ENCODE measurements around the gene CNP. TPM values are rescaled to one million over a fixed set of nuclear protein-coding genes. Genes with fewer than 3 reads are reported as not detected.

The CNP gene
- total RNA-seq, 1 experiment from 2014 or later, result 51.2 TPM

DNA sequence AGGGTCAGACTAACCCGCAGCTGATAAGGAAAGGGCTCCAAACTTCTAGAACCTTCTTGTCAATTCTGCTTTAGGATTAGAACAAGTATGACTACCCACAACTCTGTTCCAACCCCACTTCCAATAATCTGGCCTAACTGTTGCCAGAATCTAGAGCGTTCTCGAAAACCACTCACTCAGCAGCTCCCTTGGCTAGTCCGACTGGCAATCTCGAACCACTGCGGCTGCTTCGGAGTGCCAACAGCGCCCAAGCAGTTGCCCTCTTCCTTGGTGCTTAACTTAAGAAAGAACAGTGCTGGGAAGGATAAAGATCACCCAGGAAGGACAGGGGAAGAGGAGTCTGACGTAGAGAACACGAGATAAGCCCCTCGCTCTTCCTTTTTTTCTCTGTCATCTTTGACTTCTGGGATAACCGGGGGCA, 49.8 kb downstream of the CNP start:
- ChIA-PET CTCF (no interaction called here), POLR2A (interaction anchor here (0.9 to 1.6 kb wide), 3 partner anchors 12 to 86 kb away, joined by 3 to 5 read pairs (median 3); partner anchors contain the start of gene ODAD4), RAD21 (ENCODE audit: low non-redundant PET in 1 of 2, low total read pairs in 2 of 2, uncharacterized antibody in 2 of 2, unreplicated experiment in 2 of 2) (no interaction called here)
- H3K9ac ChIP-seq (ENCODE audit: low read length), result peak overlapping the region; percentile 100
- DNase-seq (ENCODE audit: low read depth, low spot score) (no peak), ATAC-seq (no peak)
- H3K79me2 ChIP-seq (ENCODE audit: insufficient read depth, low read length), result peaks cover 73% of the 10 kb centered on the region
- H3K9me3 ChIP-seq (ENCODE audit: control insufficient read depth in 1 of 2, insufficient read depth in 1 of 2, low read depth in 1 of 2, low read length in 2 of 2), result no peaks in the 10 kb centered on the region
- H3K9me2 ChIP-seq (ENCODE audit: insufficient read depth), result no peaks in the 10 kb centered on the region
- TF ChIP-seq SRF (IDR thresholded peaks at IDR 0.05; ENCODE audit: low read depth) (no peak), RAD21 (IDR thresholded peaks at IDR 0.05; ENCODE audit: low read depth) (no peak), ZBTB33 (IDR thresholded peaks at IDR 0.05; ENCODE audit: extremely low read depth, insufficient replicate concordance, low read length) (no peak), JUND (IDR thresholded peaks at IDR 0.05) (no peak), EGR1 (IDR thresholded peaks at IDR 0.05; ENCODE audit: low read depth) (no peak), ZFX (IDR thresholded peaks at IDR 0.05) (no peak), EZH2phosphoT487 (IDR thresholded peaks at IDR 0.05; ENCODE audit: borderline replicate concordance) (no peak), TCF7L2 (IDR thresholded peaks at IDR 0.05; ENCODE audit: borderline replicate concordance, extremely low read depth, insufficient read depth, insufficient read length) (no peak), REST (IDR thresholded peaks at IDR 0.05; ENCODE audit: low read depth) (no peak), ELF1 (IDR thresholded peaks at IDR 0.05; ENCODE audit: borderline replicate concordance, low read depth) (no peak), SP1 (IDR thresholded peaks at IDR 0.05; ENCODE audit: low read depth) (no peak), CTCF (IDR thresholded peaks at IDR 0.05 in 2 of 3, conservative IDR thresholded peaks at IDR 0.05 in 1 of 3; ENCODE audit: borderline replicate concordance in 1 of 3, insufficient read depth in 1 of 3, low read depth in 2 of 3, low read length in 2 of 3) (no peak), POLR2AphosphoS5 (IDR thresholded peaks at IDR 0.05; ENCODE audit: low read depth, low read length) (no peak), YY1 (IDR thresholded peaks at IDR 0.05; ENCODE audit: extremely low read depth, insufficient replicate concordance, low read depth, low read length) (no peak)
- H4K20me1 ChIP-seq (ENCODE audit: insufficient read depth), result peaks cover 3% of the 10 kb centered on the region; the same call in 1 of the 2 replicates
- intact Hi-C loops (cut with micrococcal nuclease), result loop anchor here (5.0 kb wide), 1 partner anchor 49 kb away; the partner anchor contains the start of gene CNP
- H3K4me1 ChIP-seq (ENCODE audit: control insufficient read depth in 1 of 2, insufficient read depth in 2 of 2, low read length in 2 of 2), result peaks cover 14 to 35% of the 10 kb centered on the region in 2 experiments; a peak in 3 of 4 replicates
- H3K36me3 ChIP-seq (ENCODE audit: control insufficient read depth in 1 of 2, insufficient read depth in 2 of 2, low read length in 2 of 2), result no peaks in the 10 kb centered on the region
- BruUV-seq (replicated peaks), result no TSS peak
- H2AFZ ChIP-seq (ENCODE audit: low read depth, low read length, poor library complexity, severe bottlenecking), result no peak overlapping the region
- peak overlapping the region; percentile 93 to 99 for H3K4me3 ChIP-seq (replicated peaks in 1 of 2; ENCODE audit: low read depth in 1 of 2, low read length in 2 of 2)
- peak overlapping the region; percentile 96 for H3K4me2 ChIP-seq (ENCODE audit: low read length)
- peak overlapping the region; percentile 71 for H3K27ac ChIP-seq (ENCODE audit: low read depth, low read length)
- no peaks in the 10 kb centered on the region for H3K27me3 ChIP-seq (ENCODE audit: insufficient read depth, low read length)
